GM12865 (cell line): ENCODE data around the gene PNMT.

ENCODE experiments used
- DNase-seq: peaks from one replicate; pipeline ENCODE4 v3.0.0; 2010; ENCODE audit warnings: low read depth
- H3K4me3 ChIP-seq: 2 replicates; pipeline ENCODE4 v1.5.1; 2011; ENCODE audit warnings: mild to moderate bottlenecking, low read depth, low read length, control low read depth
- CTCF ChIP-seq: IDR thresholded peaks from 2 replicates; pipeline ENCODE4 v1.5.1; 2011; ENCODE audit warnings: low read length, control low read depth, low read depth, inconsistent platforms; ENCODE audit not compliant: insufficient read depth; ENCODE audit errors: missing control alignments

PNMT gene

GRCh38 chr17:39653662-39654331, 14.5 kb upstream of the PNMT start:
- no peak overlapping the region for H3K4me3 ChIP-seq
- TF ChIP-seq CTCF: peak; percentile 92
- DNase-seq: peak; percentile 70

GRCh38 chr17:39655105-39655504, 13.1 kb upstream of the PNMT start:
- H3K4me3 ChIP-seq: no peak overlapping the region
- no peak for DNase-seq
- no peak for TF ChIP-seq CTCF

GRCh38 chr17:39658346-39658745, 9.9 kb upstream of the PNMT start:
- TF ChIP-seq CTCF: no peak
- DNase-seq: no peak
- H3K4me3 ChIP-seq: no peak overlapping the region

GRCh38 chr17:39658760-39659159, 9.5 kb upstream of the PNMT start:
- H3K4me3 ChIP-seq: no peak overlapping the region
- DNase-seq: no peak
- TF ChIP-seq CTCF: no peak

GRCh38 chr17:39659279-39660010, 8.8 kb upstream of the PNMT start:
- no peak for DNase-seq
- H3K4me3 ChIP-seq: no peak overlapping the region
- TF ChIP-seq CTCF: no peak

GRCh38 chr17:39660011-39660360, 8.3 kb upstream of the PNMT start:
- H3K4me3 ChIP-seq: no peak overlapping the region
- TF ChIP-seq CTCF: no peak
- DNase-seq: no peak
